Adrenal gland (tissue), 12 donors: Measurements from ENCODE around the gene CFHR3. TPM values are rescaled to one million over a fixed set of nuclear protein-coding genes. Genes with fewer than 3 reads are reported as not detected.
"Not testable (repeated sequence)": the region's sequence is repeated elsewhere in the genome, so short reads cannot be mapped to it uniquely, and the experiment has no call there.

Experiments used
- DNase-seq, 7 donors: peaks; one replicate each; pipeline ENCODE4 v3.0.0-alpha.2; 2019 to 2020
- H3K27ac ChIP-seq, 5 donors: fragments of 200-600 bp; sonication (generic) in 4 of 5; 1 replicate in 3 of 5; 2 replicates in 2 of 5; pipeline versions ENCODE4 v1.5.1 to v1.8.0; 2016 to 2020; ENCODE audit warnings: mild to moderate bottlenecking in 1 of 5
- H3K27me3 ChIP-seq: fragments of 200-600 bp; 2 replicates; pipeline ENCODE4 v1.8.0; 2021
- H3K36me3 ChIP-seq, 2 donors: fragments of 200-600 bp; replicated peaks in 1 of 2; 1 replicate in 1 of 2; 2 replicates in 1 of 2; pipeline versions ENCODE4 v1.5.1 to v1.8.0; 2018 to 2022
- H3K4me1 ChIP-seq, 2 donors: fragments of 200-600 bp; replicated peaks in 1 of 2; 1 replicate in 1 of 2; 2 replicates in 1 of 2; pipeline versions ENCODE4 v1.5.1 to v1.8.0; 2018 to 2021
- H3K4me3 ChIP-seq, 4 donors: fragments of 200-600 bp; sonication (generic) in 3 of 4; one replicate each; pipeline ENCODE4 v1.5.1; 2016 to 2018
- H3K9me3 ChIP-seq, 3 donors: fragments of 200-600 bp; sonication (generic) in 1 of 3; replicated peaks in 1 of 3; 1 replicate in 2 of 3; 2 replicates in 1 of 3; pipeline versions ENCODE4 v1.5.1 to v1.8.0; 2016 to 2021
- CTCF ChIP-seq, 6 experiments: fragments of 450-650 bp in 4 of 6; fragments of 200-600 bp in 2 of 6; sonication (generic) in 1 of 6; IDR thresholded peaks; 1 replicate in 5 of 6; 2 replicates in 1 of 6; pipeline versions ENCODE4 v1.5.1 to v1.8.0; 2016 to 2021; ENCODE audit warnings: antibody characterized with exemption in 6 of 6, mild to moderate bottlenecking in 2 of 6, moderate library complexity in 1 of 6
- POLR2A ChIP-seq, 2 donors: fragments of 450-650 bp; IDR thresholded peaks; one replicate each; pipeline ENCODE4 v1.6.1; 2017; ENCODE audit warnings: antibody characterized with exemption in 2 of 2, mild to moderate bottlenecking in 2 of 2, moderate library complexity in 1 of 2
- WGBS, 4 donors: extraction: QIAGEN DNeasy Blood & Tissue Kit in 2 of 4; methylation state at CpG; one replicate each; pipeline versions ENCODE4 v1.1.5 to v1.1.7; 2013 to 2017; 5-methylcytosine and 5-hydroxymethylcytosine counted together
- intact Hi-C, 2 donors: fragments of 100-400 bp; cut with DNase I; formaldehyde crosslinking; loops; one replicate each; pipeline versions ENCODE4 v1.14.1 to v1.15.0; 2022 to 2023
- polyA plus RNA-seq, 3 donors: library from polyadenylated mRNA; stranded (reverse); fragments of 200-250 nt in 2 of 3; fragments of 350-450 nt in 1 of 3; fragmentation: Illumina TruSeq in 1 of 3; extraction: RNeasy Lipid Tissue Mini Kit (QIAGEN cat#74804) in 1 of 3; gene quantifications; one replicate each; pipeline ENCODE4 v1.2.3, GENCODE V29; 2013 to 2014
- total RNA-seq, 9 donors: library from RNA; depleted of rRNA in 4 of 9; stranded (reverse); fragments of >200 nt in 4 of 9; fragments of 120-200 nt in 1 of 9; fragmentation: NEBNext Ultra II Directional in 1 of 9; extraction: Animal tissue kit (Norgen Biotek cat#: 25700) in 1 of 9; gene quantifications; one replicate each; pipeline versions ENCODE4 v1.1.0 to v1.2.4, GENCODE V29; 2013 to 2023
- donor health status: healthy with polysubstance abuse.
- donor health status: Bipolar disorder and iron deficiency.
- donor health status: DM: yes; HTN: yes; CAD: no.
- donor health status: DM: no; HTN: no; CAD: no.
- donor health status: DM: no; HTN: no; CAD: no.
- donor health status: DM: yes; HTN: yes; CAD: no.

Gene CFHR3
- total and polyA plus RNA-seq, 12 donors, result 0.11 to 3.0 (median 0.64) TPM; not detected in 5

- 90 to 100% (median 95%) methylated on average over 1 of the region's 1 CpG for WGBS, 4 donors
Measured at GRCh38 chr1:196773713-196774112, 927 bp upstream of the CFHR3 start.

GRCh38 chr1:196774175-196774574 is 465 bp upstream of the CFHR3 start:
- no peak for TF ChIP-seq POLR2A (IDR thresholded peaks at IDR 0.05)
- no peak for TF ChIP-seq CTCF (IDR thresholded peaks at IDR 0.05)
- Histone ChIP-seq H3K4me3 (no peak overlapping the region), H3K9me3 (no peaks in the 10 kb centered on the region), H3K36me3 (no peaks in the 10 kb centered on the region), H3K27ac (no peak overlapping the region), H3K27me3 (no peaks in the 10 kb centered on the region), H3K4me1 (no peaks in the 10 kb centered on the region)
- 39 to 48% (median 43%) methylated on average over 2 of the region's 2 CpGs for WGBS, 4 donors
- intact Hi-C loops, result no loop called here
- DNase-seq, result no peak

More at GRCh38 chr1:196773713-196774112, 927 bp upstream of the CFHR3 start:
- Histone ChIP-seq H3K36me3 (no peaks in the 10 kb centered on the region), H3K4me1 (no peaks in the 10 kb centered on the region), H3K27me3 (no peaks in the 10 kb centered on the region), H3K9me3 (no peaks in the 10 kb centered on the region), H3K4me3 (no peak overlapping the region), H3K27ac (no peak overlapping the region)
- intact Hi-C loops, result no loop called here
- TF ChIP-seq CTCF (IDR thresholded peaks at IDR 0.05) (no peak), POLR2A (IDR thresholded peaks at IDR 0.05) (no peak)
- no peak for DNase-seq

- Histone ChIP-seq H3K36me3 (no peaks in the 10 kb centered on the region), H3K4me3 (no peak overlapping the region), H3K27me3 (no peaks in the 10 kb centered on the region), H3K4me1 (no peaks in the 10 kb centered on the region), H3K27ac (no peak overlapping the region), H3K9me3 (no peaks in the 10 kb centered on the region)
- 81 to 88% (median 83%) methylated on average over 13 of the region's 13 CpGs for WGBS, 4 donors
- TF ChIP-seq POLR2A (IDR thresholded peaks at IDR 0.05) (no peak), CTCF (IDR thresholded peaks at IDR 0.05) (no peak)
- intact Hi-C loops, result no loop called here
- DNase-seq, result no peak
Measured at GRCh38 chr1:196777603-196778002, 3.0 kb downstream of the CFHR3 start.

GRCh38 chr1:196779093-196779492 is 4.5 kb downstream of the CFHR3 start:
- TF ChIP-seq POLR2A (IDR thresholded peaks at IDR 0.05), result no peak
- no peak for TF ChIP-seq CTCF (IDR thresholded peaks at IDR 0.05)
- WGBS, 4 donors, result 88 to 96% (median 90%) methylated on average over 1 of the region's 1 CpG
- Histone ChIP-seq H3K4me3 (no peak overlapping the region), H3K27ac (no peak overlapping the region), H3K9me3 (no peaks in the 10 kb centered on the region), H3K27me3 (no peaks in the 10 kb centered on the region), H3K4me1 (no peaks in the 10 kb centered on the region), H3K36me3 (no peaks in the 10 kb centered on the region)
- intact Hi-C loops, result no loop called here
- DNase-seq, result no peak

- H3K4me1 ChIP-seq, H3K9me3 ChIP-seq, H3K4me3 ChIP-seq, DNase-seq, H3K27ac ChIP-seq, intact Hi-C loops, H3K36me3 ChIP-seq, H3K27me3 ChIP-seq: not testable (repeated sequence)
- 84 to 88% (median 86%) methylated on average over 1 of the region's 1 CpG; no CpG with 5 or more reads in 1 of the 4 donors for WGBS, 4 donors
Measured at GRCh38 chr1:196791252-196791651, 16.6 kb downstream of the CFHR3 start.

GRCh38 chr1:196794103-196794502 is 19.5 kb downstream of the CFHR3 start:
- H3K36me3 ChIP-seq, H3K4me3 ChIP-seq, H3K27me3 ChIP-seq, H3K27ac ChIP-seq, H3K9me3 ChIP-seq, H3K4me1 ChIP-seq, intact Hi-C loops, DNase-seq: not testable (repeated sequence)
- WGBS, 4 donors, result 40 to 62% (median 52%) methylated on average over 4 of the region's 4 CpGs
